ENCODE results near the gene C14orf132. TPM values are rescaled to one million over a fixed set of nuclear protein-coding genes. Genes with fewer than 3 reads are reported as not detected.

Gene C14orf132
- total and polyA plus RNA-seq, 2 of the 4 experiments (the other 2 are of a cell fraction), result 6.3 to 13.5 TPM

DNA sequence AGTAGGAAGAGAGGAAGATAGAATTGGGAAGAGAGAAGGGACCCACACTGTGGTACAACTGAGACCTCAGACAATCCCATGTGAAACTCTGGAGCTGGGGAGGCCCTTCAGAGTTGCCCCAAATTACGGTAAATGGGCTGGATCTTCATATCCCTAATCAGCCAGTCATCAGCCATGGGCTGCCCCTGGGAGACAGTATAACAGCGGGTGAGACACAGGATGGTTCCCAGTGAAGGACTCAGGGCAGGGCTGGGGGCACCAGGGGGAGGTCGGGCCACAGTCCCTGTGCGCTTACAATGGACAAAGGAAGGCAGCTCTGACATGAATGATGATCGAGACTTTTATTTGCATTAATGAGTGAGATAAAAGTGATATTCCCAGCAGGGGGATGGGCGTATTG is 91.2 kb downstream of the C14orf132 start:
- H3K4me2 ChIP-seq (ENCODE audit: low read depth, low read length), result no peak overlapping the region
- no CpG with 5 or more reads among the region's 6 CpGs for WGBS, 2 experiments (ENCODE audit: extremely low coverage in 2 of 2, insufficient read length in 1 of 2)
- H4K91ac ChIP-seq (ENCODE audit: insufficient read depth, low read depth, low read length), result no peak overlapping the region
- no TSS peak for BruUV-seq (replicated peaks)
- H2BK120ac ChIP-seq (ENCODE audit: low read depth, low read length), result no peak overlapping the region
- H3K18ac ChIP-seq (ENCODE audit: low read depth, low read length), result no peak overlapping the region
- H2AK5ac ChIP-seq (ENCODE audit: low read depth, low read length), result no peak overlapping the region
- no peak overlapping the region for H3K4ac ChIP-seq (ENCODE audit: low read depth, low read length)
- H3K9ac ChIP-seq (ENCODE audit: low read depth, low read length), result no peak overlapping the region
- H2AFZ ChIP-seq (replicated peaks; ENCODE audit: low read length, poor library complexity), result no peak overlapping the region
- no peak overlapping the region for H3K14ac ChIP-seq (replicated peaks; ENCODE audit: low read depth, low read length)
- H3K23ac ChIP-seq (ENCODE audit: low read depth, low read length), result no peak overlapping the region
- dilution Hi-C loops (cut with HindIII; ENCODE audit: low sequenced_read_pairs, unreplicated experiment), result no loop called here
- no peak overlapping the region for H3K4me3 ChIP-seq (ENCODE audit: insufficient read depth, low read depth, low read length)
- in situ Hi-C loops (cut with MboI; ENCODE audit: low sequenced_read_pairs), result no loop called here
- H2BK15ac ChIP-seq (ENCODE audit: low read depth, low read length), result no peak overlapping the region
- TF ChIP-seq BHLHE40 (IDR thresholded peaks at IDR 0.05; ENCODE audit: low read depth, low read length) (no peak), NFE2L2 (IDR thresholded peaks at IDR 0.05; ENCODE audit: low read depth, low read length) (no peak), MAFK (IDR thresholded peaks at IDR 0.05; ENCODE audit: low read depth, low read length) (no peak), USF2 (IDR thresholded peaks at IDR 0.05; ENCODE audit: low read depth, low read length) (no peak), RAD21 (IDR thresholded peaks at IDR 0.05; ENCODE audit: low read length) (no peak), CHD1 (IDR thresholded peaks at IDR 0.05; ENCODE audit: low read depth, low read length) (no peak), CTCF (conservative IDR thresholded peaks at IDR 0.05; ENCODE audit: low read depth, low read length) (no peak), MXI1 (IDR thresholded peaks at IDR 0.05; ENCODE audit: borderline replicate concordance, low read depth, low read length) (no peak), RCOR1 (IDR thresholded peaks at IDR 0.05; ENCODE audit: insufficient replicate concordance, low read length) (no peak), ELK1 (IDR thresholded peaks at IDR 0.05; ENCODE audit: borderline replicate concordance, low read depth, low read length) (no peak), RFX5 (IDR thresholded peaks at IDR 0.05; ENCODE audit: low read depth, low read length) (no peak), SMC3 (IDR thresholded peaks at IDR 0.05; ENCODE audit: low read depth, low read length) (no peak), FOS (IDR thresholded peaks at IDR 0.05; ENCODE audit: low read depth, low read length) (no peak), MAZ (IDR thresholded peaks at IDR 0.05; ENCODE audit: borderline replicate concordance, low read depth, low read length) (no peak), POLR2A (IDR thresholded peaks at IDR 0.05; ENCODE audit: low read depth, low read length) (no peak), CEBPB (IDR thresholded peaks at IDR 0.05; ENCODE audit: low read depth, low read length) (no peak)
- H3K9me3 ChIP-seq (ENCODE audit: control insufficient read depth, insufficient read depth, low read length), result no peaks in the 10 kb centered on the region
- H4K20me1 ChIP-seq (ENCODE audit: insufficient read depth, low read length), result no peaks in the 10 kb centered on the region
- H3K4me1 ChIP-seq (ENCODE audit: control insufficient read depth, insufficient read depth, low read length), result peaks cover 11% of the 10 kb centered on the region
- no peak overlapping the region for H2BK5ac ChIP-seq (ENCODE audit: low read depth, low read length, poor library complexity, severe bottlenecking)
- H4K5ac ChIP-seq (ENCODE audit: low read depth, low read length), result no peak overlapping the region
- H3K27ac ChIP-seq (ENCODE audit: insufficient read depth, low read length), result no peak overlapping the region
- DNase-seq (no peak), ATAC-seq (ENCODE audit: low read depth) (no peak)
- POLR2A ChIA-PET (ENCODE audit: unreplicated experiment), result no interaction called here
- CTCF ChIA-PET, result no interaction called here
- no peaks in the 10 kb centered on the region for H3K79me1 ChIP-seq (ENCODE audit: low read depth in 1 of 2, low read length in 2 of 2)
- H3K27me3 ChIP-seq (ENCODE audit: control insufficient read depth, insufficient read depth, low read length), result no peaks in the 10 kb centered on the region
- H2AK9ac ChIP-seq (replicated peaks; ENCODE audit: low read depth, low read length, poor library complexity), result no peak overlapping the region
- H4K8ac ChIP-seq (ENCODE audit: low read depth in 2 of 2, low read length in 2 of 2), result no peak overlapping the region
- H2BK20ac ChIP-seq (ENCODE audit: low read depth, low read length), result 0 out of 2 replicates have a peak overlapping the region, but pooled peaks have one; percentile 46
- intact Hi-C loops (cut with micrococcal nuclease), result no loop called here
- peaks cover 9% of the 10 kb centered on the region for H3K9me1 ChIP-seq (ENCODE audit: insufficient read depth, low read length)
- no peaks in the 10 kb centered on the region for H3K36me3 ChIP-seq (ENCODE audit: control insufficient read depth, insufficient read depth, low read length)
- H3K56ac ChIP-seq (ENCODE audit: extremely low read depth, insufficient read depth, low read length), result no peak overlapping the region
